AG04449 (cell line): ENCODE measurements around the gene TP53RK.
A peak's percentile ranks its signal among the peaks of the same experiment; 100 is the strongest.

ENCODE experiments used
- CTCF ChIA-PET: fragments of 350-600 bp; formaldehyde crosslinking; extraction: SDS; loops from one replicate; lab custom pipeline; 2021; ENCODE audit warnings: antibody characterized with exemption; lab: Yijun Ruan, JAX
- POLR2A ChIA-PET: fragments of 400-600, 350-600 bp; formaldehyde crosslinking; extraction: SDS; loops from one replicate; lab custom pipeline; 2020; ENCODE audit warnings: antibody characterized with exemption, inconsistent platforms; lab: Yijun Ruan, JAX
- DNase-seq: peaks from one replicate; pipeline ENCODE4 v3.0.0-alpha.2; 2010; ENCODE audit warnings: low read depth, low spot score
- H3K4me3 ChIP-seq: 2 replicates; pipeline ENCODE4 v1.5.1; 2011; ENCODE audit warnings: low read depth, mild to moderate bottlenecking, control low read depth, low read length
- CTCF ChIP-seq: IDR thresholded peaks from one replicate; pipeline ENCODE4 v1.5.1; 2011; ENCODE audit warnings: mild to moderate bottlenecking, moderate library complexity, low read length, control low read depth, inconsistent platforms; ENCODE audit not compliant: insufficient read depth; ENCODE audit errors: missing control alignments

Gene TP53RK

GRCh38 chr20:46689082-46689753, at the start of gene TP53RK:
TSS of gene TP53RK (minus strand) at chr20:46689444. CDS start at chr20:46689414, 30 bp downstream.
- peak; percentile 99 for DNase-seq
- POLR2A ChIA-PET: interaction anchor here (1.0 kb wide), 1 partner anchor 58 kb away, joined by 3 read pairs; no protein-coding TSS in a partner anchor
- peak within 1 kb of the TSS; percentile 83 for H3K4me3 ChIP-seq
- CTCF ChIA-PET: interaction anchor here (1.0 to 3.6 kb wide), 3 partner anchors 9 to 340 kb away, joined by 3 to 21 read pairs (median 11); no protein-coding TSS in a partner anchor
- TF ChIP-seq CTCF: peak; percentile 25

GRCh38 chr20:46735436-46735835, 46.2 kb upstream of the TP53RK start:
- no peak overlapping the region for H3K4me3 ChIP-seq
- no peak for DNase-seq
- no peak for TF ChIP-seq CTCF
- ChIA-PET POLR2A (no interaction called here), CTCF (interaction anchor here (1.1 to 6.7 kb wide), 2 partner anchors 14 to 18 kb away, joined by 4 to 43 read pairs; no protein-coding TSS in a partner anchor)

- ChIA-PET CTCF (no interaction called here), POLR2A (no interaction called here)
- H3K4me3 ChIP-seq: no peak overlapping the region
- no peak for DNase-seq
- TF ChIP-seq CTCF: no peak
Measured at GRCh38 chr20:46731770-46732169, 42.5 kb upstream of the TP53RK start.

GRCh38 chr20:46725186-46726165, 36.2 kb upstream of the TP53RK start:
- ChIA-PET CTCF (no interaction called here), POLR2A (no interaction called here)
- H3K4me3 ChIP-seq: no peak overlapping the region
- DNase-seq: no peak
- no peak for TF ChIP-seq CTCF

GRCh38 chr20:46724343-46724959, 35.2 kb upstream of the TP53RK start:
- no peak for TF ChIP-seq CTCF
- H3K4me3 ChIP-seq: no peak overlapping the region
- no peak for DNase-seq
- POLR2A ChIA-PET: no interaction called here
- CTCF ChIA-PET: no interaction called here
